Activated CD4-positive, CD25-positive, alpha-beta regulatory T cell treated with anti-CD3 and anti-CD28 coated beads, Interleukin-2, amount 50 U/mL, for 16 hours (primary cell): Measurements from ENCODE around the gene SGF29.
"Not testable (repeated sequence)": the region's sequence is repeated elsewhere in the genome, so short reads cannot be mapped to it uniquely, and the experiment has no call there.

ENCODE experiments used
- DNase-seq: peaks from one replicate; pipeline ENCODE4 v3.0.0-alpha.2; 2020; ENCODE audit warnings: low read depth, low spot score

SGF29 gene

GRCh38 chr16:28563218-28563617 is 9.5 kb downstream of the SGF29 start:
- no peak for DNase-seq

- DNase-seq: not testable (repeated sequence)
Observed at GRCh38 chr16:28566233-28566925, 12.7 kb downstream of the SGF29 start.

GRCh38 chr16:28567292-28567691 is 13.6 kb downstream of the SGF29 start:
- no peak for DNase-seq

GRCh38 chr16:28569021-28569420 is 15.3 kb downstream of the SGF29 start:
- no peak for DNase-seq

- DNase-seq: no peak
Observed at GRCh38 chr16:28569968-28570752, 16.4 kb downstream of the SGF29 start.

GRCh38 chr16:28572696-28573510 is 19.2 kb downstream of the SGF29 start:
- DNase-seq: no peak

GRCh38 chr16:28573738-28574718 is 20.3 kb downstream of the SGF29 start:
- DNase-seq: no peak

GRCh38 chr16:28574925-28575324 is 21.2 kb downstream of the SGF29 start:
- no peak for DNase-seq

GRCh38 chr16:28575446-28576109 is 21.9 kb downstream of the SGF29 start:
- no peak for DNase-seq

- no peak for DNase-seq
Observed at GRCh38 chr16:28580726-28581315, 27.1 kb downstream of the SGF29 start.

- DNase-seq: no peak
Observed at GRCh38 chr16:28585674-28586073, 32.0 kb downstream of the SGF29 start.

- DNase-seq: no peak
Observed at GRCh38 chr16:28586466-28586865, 32.7 kb downstream of the SGF29 start.

- DNase-seq: no peak
Observed at GRCh38 chr16:28587386-28587785, 33.7 kb downstream of the SGF29 start.

GRCh38 chr16:28589069-28589468 is 35.3 kb downstream of the SGF29 start:
- DNase-seq: no peak

GRCh38 chr16:28589930-28590329 is 36.2 kb downstream of the SGF29 start:
- no peak for DNase-seq

GRCh38 chr16:28590384-28591340 is 36.9 kb downstream of the SGF29 start:
- DNase-seq: no peak

GRCh38 chr16:28591355-28591754 is 37.6 kb downstream of the SGF29 start:
- DNase-seq: no peak

- no peak for DNase-seq
Observed at GRCh38 chr16:28592511-28592910, 38.8 kb downstream of the SGF29 start.

GRCh38 chr16:28592979-28593553 is 39.3 kb downstream of the SGF29 start:
- DNase-seq: no peak
